Ovary (tissue), 3 donors: Measurements from ENCODE around the gene RSPH1.

Experiments
- CTCF ChIP-seq, 3 donors: fragments of 450-650 bp in 2 of 3; fragments of 200-600 bp in 1 of 3; IDR thresholded peaks; one replicate each; pipeline versions ENCODE4 v1.5.1 to v1.8.0; 2016 to 2022; ENCODE audit warnings: antibody characterized with exemption in 3 of 3, mild to moderate bottlenecking in 1 of 3
- EP300 ChIP-seq: sonication (generic); formaldehyde crosslinking; IDR thresholded peaks from one replicate; pipeline ENCODE4 v1.6.1; 2017; ENCODE audit warnings: antibody characterized with exemption
- POLR2A ChIP-seq: fragments of 450-650 bp; IDR thresholded peaks from one replicate; pipeline ENCODE4 v1.6.1; 2017; ENCODE audit warnings: antibody characterized with exemption, mild to moderate bottlenecking, moderate library complexity
- donor health status: DM: no; HTN: no; CAD: no.

- no peak for TF ChIP-seq POLR2A
- TF ChIP-seq CTCF (IDR thresholded peaks at IDR 0.05): no peak
- TF ChIP-seq EP300: no peak
Measured at GRCh38 chr21:42444745-42445059, 51.3 kb downstream of the RSPH1 start.
